GM18517 (cell line): ENCODE results near the gene NELFCD.
"Not testable (repeated sequence)": the region's sequence is repeated elsewhere in the genome, so short reads cannot be mapped to it uniquely, and the experiment has no call there.

Source experiments
- ATAC-seq: cut with Tn5 transposase; IDR thresholded peaks from one replicate; pipeline ENCODE4 v1.9.1; 2021; ENCODE audit warnings: mild to moderate bottlenecking, moderate library complexity; ENCODE audit not compliant: unreplicated experiment

Gene NELFCD, protein sequence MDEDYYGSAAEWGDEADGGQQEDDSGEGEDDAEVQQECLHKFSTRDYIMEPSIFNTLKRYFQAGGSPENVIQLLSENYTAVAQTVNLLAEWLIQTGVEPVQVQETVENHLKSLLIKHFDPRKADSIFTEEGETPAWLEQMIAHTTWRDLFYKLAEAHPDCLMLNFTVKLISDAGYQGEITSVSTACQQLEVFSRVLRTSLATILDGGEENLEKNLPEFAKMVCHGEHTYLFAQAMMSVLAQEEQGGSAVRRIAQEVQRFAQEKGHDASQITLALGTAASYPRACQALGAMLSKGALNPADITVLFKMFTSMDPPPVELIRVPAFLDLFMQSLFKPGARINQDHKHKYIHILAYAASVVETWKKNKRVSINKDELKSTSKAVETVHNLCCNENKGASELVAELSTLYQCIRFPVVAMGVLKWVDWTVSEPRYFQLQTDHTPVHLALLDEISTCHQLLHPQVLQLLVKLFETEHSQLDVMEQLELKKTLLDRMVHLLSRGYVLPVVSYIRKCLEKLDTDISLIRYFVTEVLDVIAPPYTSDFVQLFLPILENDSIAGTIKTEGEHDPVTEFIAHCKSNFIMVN

DNA sequence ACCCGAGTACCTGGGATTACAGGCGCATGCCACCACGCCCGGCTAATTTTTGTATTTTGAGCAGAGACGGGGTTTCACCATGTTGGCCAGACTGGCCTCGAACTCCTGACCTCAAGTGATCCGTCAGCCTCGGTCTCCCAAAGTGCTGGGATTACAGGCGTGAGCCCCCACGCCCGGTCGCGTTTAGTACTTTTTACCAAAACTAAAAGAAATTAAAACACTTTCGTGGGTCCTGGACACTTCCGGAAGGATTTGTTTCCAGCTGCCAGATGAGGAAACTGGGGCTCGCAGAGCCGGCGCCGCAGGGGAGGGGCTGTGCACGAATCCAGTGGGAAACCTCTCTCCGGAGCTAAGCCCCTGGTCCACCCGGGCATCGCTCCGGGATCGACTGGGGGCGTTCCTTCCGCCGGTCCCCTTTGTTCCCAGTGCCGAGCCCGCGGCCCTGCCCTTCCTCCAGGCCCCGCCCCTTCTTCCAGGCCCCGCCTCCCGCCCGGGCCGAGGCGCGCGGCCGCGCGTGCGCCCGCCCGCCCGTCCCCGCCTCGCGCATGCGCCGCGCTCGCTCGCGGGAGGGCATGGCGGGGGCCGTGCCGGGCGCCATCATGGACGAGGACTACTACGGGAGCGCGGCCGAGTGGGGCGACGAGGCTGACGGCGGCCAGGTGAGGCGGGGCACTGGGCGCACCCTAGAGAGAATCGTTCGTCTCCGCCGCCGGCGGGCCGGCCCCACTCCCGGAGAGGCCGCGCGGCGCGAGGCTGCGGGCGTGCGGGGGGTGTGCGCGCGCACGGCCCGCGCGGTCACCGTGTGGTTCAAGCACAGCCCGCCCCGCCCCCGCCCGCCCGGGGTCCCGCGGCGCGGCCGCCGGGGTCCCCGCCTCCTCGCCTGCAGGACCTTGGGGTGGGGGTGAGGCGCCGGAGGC, at the start of gene NELFCD:
TSS of gene NELFCD (plus strand) at position 546 of the 917 bp plus-strand sequence. CDS start at position 600, 54 bp downstream.
- ATAC-seq = peak; percentile 70

GRCh38 chr20:58932170-58932569, 48.9 kb upstream of the NELFCD start:
- no peak for ATAC-seq

- no peak for ATAC-seq
These were observed 43.0 kb upstream of the NELFCD start for GRCh38 chr20:58938078-58938477.

DNA sequence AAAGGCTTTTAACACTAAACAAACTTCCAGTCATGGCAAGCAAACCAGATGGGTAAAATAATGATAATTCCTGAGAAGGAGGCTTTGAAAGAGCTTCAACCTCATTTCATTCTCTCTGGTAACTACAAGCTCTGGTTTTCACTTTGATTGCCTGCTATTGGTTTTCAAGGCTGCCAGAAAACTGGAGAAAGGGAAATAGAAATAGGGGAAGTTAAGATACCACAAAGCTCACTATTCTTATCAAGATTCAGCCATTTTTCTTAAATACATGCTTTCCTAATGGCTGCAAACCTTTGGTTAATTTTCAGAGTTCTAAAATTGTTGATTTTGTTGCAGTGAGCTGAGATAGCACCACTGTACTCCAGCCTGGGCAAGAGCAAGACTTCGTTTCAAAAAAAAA, 42.5 kb upstream of the NELFCD start:
- ATAC-seq = no peak

DNA sequence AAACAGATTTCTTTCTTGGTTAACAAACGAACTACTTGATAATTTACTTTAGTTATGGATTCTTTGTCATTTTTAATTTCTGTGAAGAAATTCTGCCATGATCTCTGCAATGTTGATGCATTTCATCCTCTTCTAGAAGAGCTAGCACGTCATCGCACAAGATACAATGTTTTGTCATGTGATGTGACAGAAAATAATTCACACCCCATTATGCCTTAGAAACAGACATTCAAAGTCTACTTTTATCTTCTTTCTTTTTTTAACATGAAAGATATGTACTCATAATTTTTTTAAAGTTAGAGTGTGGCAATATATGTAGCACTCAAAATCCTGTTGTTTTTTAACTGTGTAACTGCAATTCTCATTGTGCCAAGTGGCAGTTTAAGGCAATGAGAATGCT, 39.6 kb upstream of the NELFCD start:
- ATAC-seq = no peak

DNA sequence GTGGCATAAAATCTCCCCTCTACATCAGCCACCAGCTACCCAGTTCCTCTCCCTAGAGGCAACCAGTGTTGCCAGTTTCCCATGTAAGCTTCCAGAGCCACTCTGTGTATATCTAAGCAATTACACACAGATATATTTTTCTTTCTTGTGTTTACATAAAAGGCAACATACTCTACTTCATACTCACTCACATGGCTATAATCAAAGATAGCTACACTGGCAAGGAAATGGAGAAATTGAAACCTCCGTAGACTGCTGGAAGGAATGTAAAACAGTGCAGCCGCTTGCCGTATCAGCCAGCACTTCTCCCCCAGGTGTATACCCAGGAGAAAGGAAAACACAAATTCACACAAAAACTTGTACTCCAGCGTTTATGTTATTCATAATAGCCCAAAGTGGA, 38.5 kb upstream of the NELFCD start:
- ATAC-seq = no peak

- ATAC-seq = no peak
These were observed 36.4 kb upstream of the NELFCD start for GRCh38 chr20:58944610-58945009.

GRCh38 chr20:58945965-58946631, 35.0 kb upstream of the NELFCD start:
- no peak for ATAC-seq

DNA sequence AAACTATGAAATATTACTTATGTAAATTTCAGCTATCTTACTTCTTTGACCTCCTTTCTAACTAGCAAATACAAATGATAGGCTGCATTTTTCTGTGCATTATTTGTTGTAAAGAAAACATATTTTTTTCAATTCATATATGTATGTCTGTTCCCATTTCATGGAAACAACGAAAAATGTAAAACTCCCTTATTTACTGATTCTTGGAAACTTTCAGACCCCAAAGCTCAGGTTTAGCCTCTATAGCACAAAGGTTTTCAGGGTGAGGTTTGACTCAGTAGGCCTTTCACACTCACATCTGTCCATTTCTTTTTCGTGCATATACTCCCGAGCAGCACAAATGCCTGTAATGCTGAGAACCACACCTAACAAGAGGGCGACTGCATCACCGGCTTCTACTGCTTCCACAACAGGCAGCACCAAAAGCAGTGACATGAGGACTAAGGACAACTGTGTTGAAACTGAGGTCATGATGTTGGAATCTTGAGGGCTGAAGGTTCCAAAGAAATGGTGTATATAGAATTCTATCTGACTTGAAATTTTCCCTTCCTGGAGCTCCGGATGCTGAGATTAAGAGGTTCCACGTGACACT, 33.2 kb upstream of the NELFCD start:
- ATAC-seq = not testable (repeated sequence)

GRCh38 chr20:58950603-58951002, 30.5 kb upstream of the NELFCD start:
- no peak for ATAC-seq

DNA sequence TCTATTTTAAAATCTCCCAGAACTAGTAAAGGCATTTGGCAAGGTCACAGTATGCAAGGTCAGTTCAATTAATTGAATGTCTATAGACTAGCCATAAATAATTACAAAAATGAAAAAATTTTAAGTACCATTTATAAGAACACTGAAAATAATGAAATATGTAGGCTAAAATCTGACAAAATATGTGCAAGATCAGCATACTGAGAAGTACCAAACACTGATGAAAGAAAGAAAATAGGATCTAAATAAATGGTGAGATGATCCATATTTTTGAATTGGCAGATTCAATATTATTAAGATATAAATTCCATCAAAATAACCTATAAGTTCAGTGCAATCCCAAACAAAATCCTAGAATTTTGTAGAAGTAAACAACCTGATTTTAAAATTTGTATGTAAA, 28.0 kb upstream of the NELFCD start:
- no peak for ATAC-seq

GRCh38 chr20:58956078-58956477, 25.0 kb upstream of the NELFCD start:
- ATAC-seq = no peak

DNA sequence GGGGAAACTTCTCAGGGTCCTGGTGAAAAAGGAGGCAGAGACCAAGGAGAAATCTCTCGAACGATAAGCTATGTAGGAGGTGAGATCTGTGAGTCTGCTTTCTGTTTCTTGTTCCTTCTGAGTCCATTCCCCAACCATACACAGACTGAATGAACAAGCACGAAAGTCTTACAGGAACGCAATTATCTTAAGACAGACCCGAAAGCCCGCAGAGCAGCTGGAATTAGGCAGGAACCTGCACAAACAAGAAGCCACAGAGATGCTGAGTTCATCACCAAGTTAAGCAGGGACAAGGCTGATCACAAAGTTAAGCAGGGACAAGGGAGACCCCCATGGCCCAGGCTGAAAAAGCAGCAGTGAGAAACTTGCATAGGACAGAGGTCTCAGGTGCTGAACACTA, 21.4 kb upstream of the NELFCD start:
- ATAC-seq = no peak

DNA sequence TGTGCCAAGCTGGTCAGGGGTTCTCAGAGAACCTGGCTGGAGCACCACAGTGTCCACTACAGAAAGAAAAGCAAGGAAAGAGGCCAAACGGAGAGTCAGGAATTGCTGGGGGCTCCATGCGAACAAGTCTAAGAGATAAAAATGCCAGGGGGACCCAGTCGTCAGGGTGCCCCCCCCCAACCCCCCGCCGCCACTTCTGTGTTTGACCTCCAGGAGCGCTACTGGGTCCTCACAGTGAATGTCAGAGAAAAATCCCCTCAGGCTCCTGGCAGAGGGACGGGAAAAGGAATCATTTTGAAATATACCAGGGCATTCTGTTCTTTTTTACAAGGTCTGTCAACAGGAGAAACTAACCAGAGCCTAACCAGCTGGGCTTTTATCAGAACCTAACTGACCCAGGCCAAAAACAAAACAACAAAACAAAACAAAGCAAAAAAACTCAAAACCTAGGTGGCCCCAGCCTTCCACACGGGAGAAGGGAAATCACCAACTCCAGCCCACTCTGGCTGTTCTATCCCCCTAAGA, 17.9 kb upstream of the NELFCD start:
- no peak for ATAC-seq

GRCh38 chr20:58963922-58964321, 17.1 kb upstream of the NELFCD start:
- ATAC-seq = not testable (repeated sequence)

DNA sequence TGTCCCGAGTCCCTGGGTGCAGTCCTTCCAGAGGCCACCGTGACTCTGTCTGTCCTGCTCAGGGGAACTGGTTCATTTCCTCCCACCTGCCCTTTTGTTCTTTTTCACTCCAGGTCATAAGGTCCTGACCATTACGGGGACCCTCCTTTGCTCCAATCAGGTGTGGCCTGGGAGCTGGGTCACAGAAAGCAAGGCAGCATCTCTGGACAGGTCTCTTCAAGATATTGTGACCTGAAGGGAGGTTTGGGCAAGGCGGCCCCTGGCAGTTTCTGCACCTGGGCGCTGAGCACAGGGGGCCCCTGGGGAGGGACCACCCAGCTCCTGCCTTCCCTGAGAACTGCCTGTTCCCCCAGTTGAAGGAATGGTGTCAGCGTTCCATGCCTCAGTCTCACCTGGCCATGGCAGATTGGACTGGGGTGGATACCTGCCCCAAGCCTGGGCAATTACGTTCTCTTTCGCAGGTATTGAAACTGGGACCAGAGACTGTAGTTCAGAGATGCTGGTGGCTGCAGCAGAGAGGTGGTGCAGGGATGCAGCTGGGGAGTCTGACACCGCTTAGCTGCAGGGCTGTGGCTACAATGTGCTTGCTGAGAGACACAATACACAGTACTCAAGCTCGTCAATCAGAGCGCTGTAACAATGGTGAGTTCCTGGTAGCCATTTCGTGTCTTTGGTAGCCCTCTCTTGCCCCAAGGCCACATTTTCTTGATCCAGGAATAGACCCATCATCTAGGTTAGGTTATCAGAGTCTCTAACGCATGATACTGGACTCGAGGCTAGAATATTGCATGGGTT, 15.6 kb upstream of the NELFCD start:
- ATAC-seq = no peak

- no peak for ATAC-seq
These were observed 13.2 kb upstream of the NELFCD start for GRCh38 chr20:58967652-58968429.

DNA sequence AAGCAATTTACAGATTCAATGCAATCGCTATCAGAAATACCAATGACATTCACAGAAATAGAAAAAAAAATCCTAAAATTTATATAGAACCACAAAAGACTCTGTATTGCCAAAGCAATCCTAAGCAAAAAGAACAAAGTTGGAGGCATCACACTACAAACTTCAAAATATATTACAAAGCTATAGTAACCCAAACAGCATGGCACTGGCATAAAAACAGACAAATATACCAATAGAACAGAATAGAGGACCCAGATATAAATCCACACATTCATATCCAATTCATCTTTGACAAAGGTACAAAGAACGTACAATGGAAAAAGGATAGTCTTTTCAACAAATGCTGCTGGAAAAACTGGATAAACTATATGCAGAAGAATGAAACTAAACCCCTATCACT, 11.6 kb upstream of the NELFCD start:
- no peak for ATAC-seq

GRCh38 chr20:58970146-58970545, 10.9 kb upstream of the NELFCD start:
- ATAC-seq = no peak
